ENCODE results near the gene PTPN1.
"Not testable (repeated sequence)": the region's sequence is repeated elsewhere in the genome, so short reads cannot be mapped to it uniquely, and the experiment has no call there.

The PTPN1 gene

DNA sequence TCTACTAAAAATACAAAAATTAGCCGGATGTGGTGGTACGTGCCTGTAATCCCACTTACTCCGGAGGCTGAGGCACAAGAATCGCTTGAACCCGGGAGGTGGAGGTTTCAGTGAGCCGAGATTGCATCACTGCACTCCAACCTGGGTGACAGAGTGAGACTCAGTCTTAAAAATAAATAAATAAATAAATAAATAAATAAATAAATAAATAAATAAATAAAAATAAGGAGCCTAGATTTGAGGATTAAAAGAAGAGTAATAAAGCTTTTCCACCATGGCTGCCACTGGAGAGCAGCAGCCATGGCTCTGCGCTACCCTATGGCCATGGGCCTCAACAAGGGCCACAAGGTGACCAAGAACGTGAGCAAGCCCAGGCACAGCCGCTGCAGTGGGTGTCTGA is 110.3 kb downstream of the PTPN1 start:
- not testable (repeated sequence) for FAIRE-seq

GRCh38 chr20:50621068-50621665 is 111.0 kb downstream of the PTPN1 start:
- FAIRE-seq, result no peak

DNA sequence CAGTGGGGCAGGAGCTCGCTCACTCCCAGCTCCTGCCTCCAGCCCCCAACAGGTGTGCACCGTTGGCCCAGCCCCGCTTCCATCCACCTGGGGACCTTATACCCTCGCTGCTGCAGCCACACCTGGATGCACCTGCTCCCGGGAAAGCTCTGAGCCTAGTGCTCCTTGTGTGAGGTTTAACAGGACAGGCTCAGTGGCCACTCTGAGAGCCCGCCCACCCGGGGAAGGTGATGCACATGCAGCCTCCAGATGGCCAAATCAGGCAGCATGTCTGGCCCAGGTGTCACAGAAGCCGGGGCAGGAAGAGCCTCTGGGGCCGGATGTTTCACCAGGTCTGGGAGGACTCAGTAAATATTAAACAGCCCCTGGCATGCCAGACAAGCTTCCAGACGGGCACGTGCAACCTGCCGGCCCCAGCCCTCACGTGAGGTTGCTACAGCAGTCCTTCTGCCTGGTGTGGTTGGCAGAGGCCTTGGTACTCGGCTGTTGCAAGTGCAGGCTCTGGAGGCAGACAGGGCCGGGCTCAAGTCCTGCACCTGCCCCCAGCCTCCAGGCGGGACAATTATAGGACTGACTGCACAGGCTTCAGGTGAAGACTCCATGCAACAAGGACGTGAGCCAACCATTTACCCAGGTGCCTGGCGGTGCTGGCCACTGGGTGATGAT is 114.3 kb downstream of the PTPN1 start:
- no peak for FAIRE-seq

DNA sequence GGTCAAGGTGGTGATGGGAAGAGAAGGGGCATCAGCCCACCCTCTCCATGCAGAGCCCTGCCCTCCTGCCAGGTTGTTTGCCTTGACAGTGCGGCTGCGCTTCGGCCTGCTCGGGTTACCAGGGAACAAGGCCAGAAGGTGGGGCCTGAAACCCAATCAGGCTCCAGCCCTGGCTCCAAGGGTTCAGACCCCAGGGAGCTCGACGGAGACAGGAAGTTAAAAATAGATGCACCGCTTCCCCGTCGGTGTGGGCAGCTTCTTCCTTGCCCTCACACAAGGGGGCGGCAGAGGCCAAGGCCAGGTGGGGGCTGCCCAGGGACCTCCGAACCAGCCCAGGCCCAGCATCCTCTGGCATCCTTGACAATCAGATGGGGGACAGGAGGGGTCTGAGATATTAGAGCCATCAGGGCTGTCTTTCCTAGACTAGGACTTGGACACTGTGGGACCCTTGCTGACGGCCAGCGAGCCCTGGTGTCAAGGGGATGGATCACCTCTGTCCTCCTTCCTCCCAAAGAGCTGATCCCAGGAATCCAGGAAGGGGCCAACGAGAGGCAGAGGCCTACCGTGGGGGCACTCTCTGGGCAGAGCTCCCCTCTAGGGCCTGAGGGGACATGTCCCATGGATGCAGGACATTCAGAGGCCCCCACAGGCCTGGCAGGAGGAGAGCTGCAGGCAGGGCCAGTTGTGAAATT is 115.9 kb downstream of the PTPN1 start:
- FAIRE-seq, result no peak

- no peak for FAIRE-seq
These were observed 117.6 kb downstream of the PTPN1 start for GRCh38 chr20:50627747-50628146.

- no peak for FAIRE-seq
These were observed 118.1 kb downstream of the PTPN1 start for GRCh38 chr20:50628332-50628731.

GRCh38 chr20:50628853-50629669 is 118.9 kb downstream of the PTPN1 start:
- no peak for FAIRE-seq

GRCh38 chr20:50629670-50630045 is 119.5 kb downstream of the PTPN1 start:
- no peak for FAIRE-seq

GRCh38 chr20:50630578-50631263 is 120.5 kb downstream of the PTPN1 start:
- FAIRE-seq, result no peak

- no peak for FAIRE-seq
These were observed 122.1 kb downstream of the PTPN1 start for GRCh38 chr20:50632236-50632635.

DNA sequence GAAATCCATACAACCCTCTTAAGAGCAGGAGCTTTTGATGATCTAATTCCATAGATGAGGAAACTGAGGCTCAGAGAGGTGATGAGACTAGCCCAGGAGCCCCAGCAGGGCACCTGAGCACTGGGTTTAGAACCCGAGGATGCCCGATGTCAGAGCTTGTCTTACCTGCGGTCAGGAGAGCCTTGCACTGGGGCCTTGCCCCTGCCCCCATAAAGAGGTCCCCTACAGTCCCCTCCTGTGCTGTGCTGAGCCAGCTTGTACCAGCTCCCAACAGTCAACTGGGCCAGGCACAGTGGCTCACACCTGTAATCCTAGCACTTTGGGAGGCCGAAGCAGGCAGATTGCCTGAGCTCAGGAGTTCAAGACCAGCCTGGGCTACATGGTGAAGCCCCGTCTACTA is 122.5 kb downstream of the PTPN1 start:
- no peak for FAIRE-seq

DNA sequence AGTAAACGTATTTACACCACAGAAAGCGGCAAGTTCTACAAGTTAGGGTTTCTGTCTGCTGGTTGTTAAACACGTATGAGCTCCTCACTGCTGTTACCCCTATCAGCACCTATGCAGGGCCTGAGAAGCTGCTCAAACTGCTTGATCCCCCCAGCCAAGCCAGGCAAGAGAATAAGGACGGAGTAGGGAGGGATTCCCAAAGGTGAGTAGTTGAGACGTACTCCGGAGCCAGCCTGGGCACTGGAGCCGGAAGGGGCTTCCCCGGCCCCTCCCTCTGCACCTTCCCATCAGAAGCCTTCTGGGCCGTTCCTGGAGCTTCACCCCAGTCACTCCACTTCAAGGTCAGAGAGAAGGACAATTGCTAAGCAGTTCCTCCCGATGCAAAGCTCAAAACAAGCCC is 123.2 kb downstream of the PTPN1 start:
- no peak for FAIRE-seq

- FAIRE-seq, result no peak
These were observed 124.0 kb downstream of the PTPN1 start for GRCh38 chr20:50634191-50634590.

All from A204.1 (cell line).